GM10266 (cell line): ENCODE data around the gene CLVS2.

Experiments used
- DNase-seq: peaks from one replicate; pipeline ENCODE4 v3.0.0; 2012; ENCODE audit errors: extremely low spot score
- CTCF ChIP-seq: IDR thresholded peaks from 2 replicates; pipeline ENCODE4 v1.5.1; 2012; ENCODE audit warnings: mild to moderate bottlenecking, low read depth; ENCODE audit not compliant: control insufficient read depth, insufficient read depth; ENCODE audit errors: missing control alignments

Gene CLVS2

GRCh38 chr6:122977180-122977579 is 18.9 kb upstream of the CLVS2 start:
- TF ChIP-seq CTCF = no peak
- no peak for DNase-seq

GRCh38 chr6:122984393-122984792 is 11.6 kb upstream of the CLVS2 start:
- DNase-seq = no peak
- TF ChIP-seq CTCF = no peak

DNA sequence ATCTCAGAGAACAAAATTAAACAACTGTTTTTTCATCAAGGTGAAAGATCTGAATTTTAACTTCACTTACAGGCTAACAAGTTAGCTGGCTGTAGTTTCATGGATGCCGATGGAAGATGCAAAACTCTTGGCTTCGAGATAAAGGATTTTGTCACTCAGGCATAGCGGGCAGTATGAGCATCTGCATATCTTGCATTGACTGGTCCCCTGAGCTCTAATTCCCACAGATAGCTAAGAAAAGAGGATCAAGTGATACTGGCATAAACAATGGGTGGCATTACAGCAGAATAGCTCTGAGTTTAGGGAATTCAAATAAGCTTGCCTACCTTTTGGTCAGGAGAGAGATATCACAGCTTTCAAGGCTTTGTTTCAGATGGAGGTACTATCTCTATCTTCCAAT is 1.8 kb upstream of the CLVS2 start:
- DNase-seq = no peak
- TF ChIP-seq CTCF = no peak

DNA sequence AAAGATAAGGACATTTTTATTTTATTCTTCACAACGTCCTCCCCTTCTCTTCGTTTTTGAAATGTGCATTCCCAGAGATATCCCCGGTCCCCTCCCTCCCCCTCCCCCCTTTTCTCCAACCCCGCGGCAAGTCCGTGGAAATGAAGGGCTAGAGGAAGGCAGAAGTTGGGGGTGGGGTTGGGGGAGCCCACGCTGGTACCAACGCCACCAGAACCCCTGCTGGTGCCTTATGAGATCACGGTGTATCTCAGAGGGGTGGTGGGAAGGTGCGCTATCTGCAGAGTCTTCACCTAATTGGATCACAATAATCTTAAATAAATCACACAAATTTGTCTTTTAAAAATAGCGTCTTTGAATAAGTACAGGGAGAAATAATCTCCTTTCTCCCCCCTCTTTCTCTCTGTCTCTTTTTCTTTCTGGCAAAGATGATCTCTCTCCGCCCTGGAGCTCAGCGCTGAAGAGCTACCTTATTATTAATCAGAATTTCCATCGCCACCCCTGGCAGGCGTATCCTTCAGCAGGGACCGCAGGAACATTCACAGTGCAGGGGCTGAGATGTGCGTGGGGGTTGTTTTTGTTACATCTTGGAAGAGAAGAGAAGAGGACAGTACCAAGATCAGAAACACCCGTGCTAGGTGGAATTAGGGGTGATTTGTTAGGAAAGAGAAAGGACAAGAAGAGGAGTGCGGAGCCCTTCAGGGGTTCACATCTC is 915 bp downstream of the CLVS2 start:
- no peak for DNase-seq
- no peak for TF ChIP-seq CTCF

DNA sequence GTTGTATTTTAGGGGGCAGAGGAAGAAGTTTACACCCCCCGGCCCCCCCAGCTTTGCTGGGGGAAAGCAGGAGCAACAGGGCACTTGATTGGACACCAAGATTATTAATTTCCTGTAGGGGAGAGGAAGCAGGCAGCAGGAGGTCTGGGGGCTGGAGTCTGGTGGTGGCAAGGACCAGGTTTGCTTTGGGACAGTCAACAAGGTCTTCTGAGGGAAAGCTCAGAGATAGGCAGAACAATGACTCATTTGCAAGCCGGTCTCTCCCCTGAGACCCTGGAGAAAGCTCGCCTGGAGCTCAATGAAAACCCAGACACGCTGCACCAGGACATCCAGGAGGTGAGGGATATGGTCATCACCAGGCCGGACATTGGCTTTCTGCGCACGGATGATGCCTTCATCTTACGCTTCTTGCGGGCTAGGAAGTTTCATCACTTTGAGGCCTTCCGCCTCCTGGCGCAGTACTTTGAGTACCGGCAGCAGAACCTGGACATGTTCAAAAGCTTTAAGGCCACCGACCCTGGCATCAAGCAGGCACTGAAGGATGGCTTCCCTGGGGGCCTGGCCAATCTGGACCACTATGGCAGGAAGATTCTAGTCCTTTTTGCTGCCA is 1.6 kb downstream of the CLVS2 start:
- no peak for DNase-seq
- TF ChIP-seq CTCF = no peak

- TF ChIP-seq CTCF = no peak
- no peak for DNase-seq
Measured at GRCh38 chr6:122998403-122998975, 2.5 kb downstream of the CLVS2 start.

- DNase-seq = no peak
- no peak for TF ChIP-seq CTCF
Measured at GRCh38 chr6:123000244-123000770, 4.3 kb downstream of the CLVS2 start.
